ENCODE data around the gene RIBC2.
"Not testable (repeated sequence)": the region's sequence is repeated elsewhere in the genome, so short reads cannot be mapped to it uniquely, and the experiment has no call there.

The RIBC2 gene

DNA sequence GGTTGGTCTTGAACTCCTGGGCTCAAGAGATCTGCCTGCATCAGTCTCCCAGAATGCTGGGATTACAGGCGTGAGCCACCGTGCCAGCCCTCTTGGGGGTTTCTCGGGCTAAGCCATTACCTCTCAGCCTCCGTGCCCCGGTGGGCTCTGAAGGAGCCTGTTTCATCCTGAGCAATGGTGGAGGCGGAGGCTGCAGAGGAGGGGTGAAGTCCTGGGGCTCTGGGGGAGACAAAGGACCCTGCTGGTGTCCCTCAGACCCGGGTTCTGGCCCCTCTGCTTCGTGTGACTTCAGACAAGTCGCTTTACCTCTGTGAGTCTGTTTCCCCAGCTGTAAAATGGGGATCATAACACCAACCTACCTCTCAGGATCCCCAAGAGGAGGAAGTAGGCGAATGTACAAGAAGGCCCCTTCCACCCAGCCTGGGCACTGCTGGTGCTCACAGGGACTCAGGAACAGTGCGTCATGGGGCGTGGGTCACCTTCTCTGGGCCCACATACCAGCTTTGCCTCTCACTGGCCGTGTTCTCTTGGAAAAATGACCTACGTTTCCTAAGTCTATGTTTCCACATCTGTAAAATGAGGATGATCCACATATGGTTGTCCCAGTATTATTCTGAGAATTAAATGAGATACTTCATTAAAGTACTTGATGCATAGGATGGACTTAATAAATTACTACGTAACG is 36.8 kb downstream of the RIBC2 start:
- no peak for DNase-seq
- TF ChIP-seq GATA1 (IDR thresholded peaks at IDR 0.05; ENCODE audit: low read depth, low read length) (no peak), POLR2A (IDR thresholded peaks at IDR 0.05; ENCODE audit: low read length) (no peak)

DNA sequence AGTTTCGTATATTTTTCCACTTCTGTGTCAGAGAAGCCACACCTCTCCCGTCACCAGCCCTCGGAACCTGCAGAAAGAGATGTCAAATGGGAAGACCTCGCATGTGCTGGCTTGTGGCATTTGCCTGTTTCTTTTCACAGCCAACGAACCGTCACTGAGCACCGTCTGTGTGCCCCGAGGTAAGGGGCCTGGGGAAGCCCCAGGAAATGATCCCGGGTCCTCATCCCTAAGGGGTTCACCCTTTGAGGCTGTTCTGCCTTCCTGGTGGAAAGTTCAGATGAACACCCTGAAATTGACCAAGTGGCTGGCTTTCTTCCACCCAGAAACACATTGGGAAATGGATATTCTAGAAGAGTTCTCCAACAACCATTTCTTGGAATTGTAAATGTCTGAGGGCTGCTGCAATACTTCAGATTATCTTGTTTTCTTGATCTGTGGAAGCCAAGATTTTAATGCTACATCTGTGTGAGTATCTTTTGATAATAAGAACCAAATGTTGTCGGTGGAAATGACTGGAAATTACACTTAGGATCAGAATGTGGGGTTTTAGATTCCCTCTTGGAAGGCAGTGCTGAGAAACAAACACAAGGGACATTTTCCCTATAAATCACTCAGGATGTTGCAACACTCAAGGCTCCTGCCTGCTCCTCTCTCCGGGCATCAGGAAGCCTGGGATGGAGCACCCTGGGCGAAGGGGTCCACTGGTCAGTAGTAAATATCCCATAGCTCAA is 37.6 kb downstream of the RIBC2 start:
- TF ChIP-seq POLR2A (IDR thresholded peaks at IDR 0.05; ENCODE audit: low read length) (no peak), GATA1 (IDR thresholded peaks at IDR 0.05; ENCODE audit: low read depth, low read length) (no peak)
- DNase-seq, result no peak

DNA sequence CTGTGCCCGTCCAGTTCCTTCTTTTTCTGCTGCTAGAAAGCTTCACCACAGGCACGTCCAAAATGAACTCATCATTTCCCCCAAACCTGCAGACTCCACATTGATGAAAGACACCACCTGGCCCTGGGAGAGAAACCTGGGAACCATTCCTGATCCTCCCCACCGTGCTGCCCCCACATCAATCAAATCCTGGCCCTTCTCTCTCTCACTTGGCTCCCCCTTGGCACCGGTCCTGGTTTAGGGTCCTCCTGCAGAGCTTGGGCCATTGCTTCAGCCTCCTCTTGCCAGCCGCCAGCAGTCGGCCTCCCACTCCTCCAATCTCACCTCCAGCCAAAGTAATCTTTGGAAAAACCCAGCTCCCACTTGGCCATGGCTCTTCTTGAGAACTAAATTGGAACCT is 38.5 kb downstream of the RIBC2 start:
- no peak for DNase-seq
- TF ChIP-seq GATA1 (IDR thresholded peaks at IDR 0.05; ENCODE audit: low read depth, low read length) (no peak), POLR2A (IDR thresholded peaks at IDR 0.05; ENCODE audit: low read length) (no peak)

DNA sequence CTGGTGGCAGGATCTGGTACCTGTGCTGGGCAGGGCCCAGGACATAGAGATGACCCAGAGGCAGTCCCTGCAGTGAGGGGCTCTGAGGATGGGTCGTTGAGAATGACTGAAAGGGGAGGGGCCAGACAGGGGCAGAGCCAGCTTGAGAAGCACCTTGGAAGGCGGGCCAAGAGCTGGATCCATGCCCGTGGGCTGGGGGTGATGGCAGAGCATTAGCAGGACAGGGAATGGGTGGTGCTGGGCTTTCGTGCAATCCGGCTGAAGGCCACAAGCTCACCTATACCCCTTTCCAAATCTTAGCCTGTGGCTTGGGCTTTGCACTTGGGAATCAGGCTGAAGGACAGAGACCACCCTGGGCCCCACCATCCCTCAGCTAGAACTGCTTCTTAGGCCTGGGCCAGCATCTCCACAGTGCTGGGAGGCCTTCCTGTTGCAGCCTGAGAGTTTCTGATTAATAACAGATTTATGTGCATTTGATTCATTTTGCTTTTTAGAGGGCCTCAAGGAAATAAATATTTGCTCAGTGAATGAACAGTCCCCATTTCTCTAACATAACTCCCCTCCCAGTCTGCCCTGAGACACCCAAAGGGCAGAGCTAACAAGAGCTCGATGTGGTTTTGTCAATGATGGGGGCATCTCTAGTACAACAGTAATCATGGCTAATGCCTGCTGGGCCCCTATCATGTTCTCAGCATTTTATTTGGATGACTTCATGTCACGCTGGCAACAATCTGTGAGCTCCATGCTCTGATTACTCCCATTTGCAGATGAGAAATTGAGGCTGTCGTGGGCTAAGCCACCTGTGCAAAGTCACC is 39.3 kb downstream of the RIBC2 start:
- TF ChIP-seq GATA1 (IDR thresholded peaks at IDR 0.05; ENCODE audit: low read depth, low read length) (no peak), POLR2A (IDR thresholded peaks at IDR 0.05; ENCODE audit: low read length) (no peak)
- no peak for DNase-seq

DNA sequence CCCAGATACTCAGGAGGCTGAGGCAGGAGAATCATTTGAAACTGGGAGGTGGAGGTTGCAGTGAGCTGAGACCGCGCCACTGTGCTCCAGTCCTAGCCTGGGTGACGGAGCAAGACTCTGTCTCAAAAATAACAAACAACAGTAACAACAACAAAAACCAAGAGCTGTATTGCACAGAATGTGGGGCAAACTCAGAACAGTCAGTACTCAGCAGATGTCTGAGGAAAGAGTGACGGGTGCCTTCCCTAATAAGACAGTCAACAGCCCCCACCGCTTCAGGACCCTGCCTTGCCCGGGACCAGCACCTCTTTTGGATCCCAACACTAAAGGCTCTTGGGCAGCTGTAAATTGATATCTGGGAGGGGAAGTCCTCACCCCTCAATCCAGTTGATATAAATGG is 40.3 kb downstream of the RIBC2 start:
- no peak for DNase-seq
- TF ChIP-seq POLR2A (IDR thresholded peaks at IDR 0.05; ENCODE audit: low read length) (no peak), GATA1 (IDR thresholded peaks at IDR 0.05; ENCODE audit: low read depth, low read length) (no peak)

DNA sequence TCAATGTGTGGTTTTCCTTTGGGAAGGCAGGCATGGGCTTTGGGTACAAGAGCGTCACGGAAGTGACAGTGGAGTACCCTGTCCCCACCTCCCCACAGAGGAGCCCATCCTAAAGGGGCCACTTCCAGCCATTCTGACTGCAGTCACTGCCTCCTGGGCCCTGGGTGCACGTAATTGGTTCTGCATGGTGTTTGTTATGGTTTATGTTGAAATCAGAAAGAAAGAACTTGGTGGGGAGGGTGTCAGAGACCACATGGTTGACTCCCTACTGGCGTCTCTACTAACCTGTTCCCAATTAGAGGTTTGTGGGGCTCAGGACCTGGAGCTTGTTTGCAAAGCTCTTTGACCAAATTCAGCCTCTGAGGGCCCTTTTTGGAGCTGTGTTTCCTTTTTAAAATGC is 40.8 kb downstream of the RIBC2 start:
- no peak for TF ChIP-seq GATA1 (IDR thresholded peaks at IDR 0.05; ENCODE audit: low read depth, low read length)
- TF ChIP-seq POLR2A (IDR thresholded peaks at IDR 0.05; ENCODE audit: low read length), result no peak
- no peak for DNase-seq

DNA sequence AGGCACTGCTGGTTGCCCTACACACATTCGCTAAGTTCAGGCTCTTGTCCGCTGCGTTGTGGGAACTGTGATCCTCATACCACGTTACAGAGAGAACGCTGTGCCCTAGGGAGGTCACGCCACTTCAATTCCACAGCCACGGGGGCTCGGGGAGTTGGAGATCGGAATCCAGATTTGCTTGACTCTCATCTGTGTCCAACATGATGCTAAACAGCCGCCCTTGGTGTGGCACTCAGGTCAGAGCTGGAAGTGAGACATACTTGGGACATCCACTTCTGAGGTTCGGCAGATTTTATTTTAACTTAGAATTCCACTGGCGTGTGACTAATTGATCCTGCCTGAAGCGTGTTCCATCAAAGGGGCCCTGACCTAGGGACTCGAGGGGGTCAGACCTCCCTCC is 41.7 kb downstream of the RIBC2 start:
- DNase-seq, result no peak
- TF ChIP-seq POLR2A (IDR thresholded peaks at IDR 0.05; ENCODE audit: low read length) (no peak), GATA1 (IDR thresholded peaks at IDR 0.05; ENCODE audit: low read depth, low read length) (no peak)

DNA sequence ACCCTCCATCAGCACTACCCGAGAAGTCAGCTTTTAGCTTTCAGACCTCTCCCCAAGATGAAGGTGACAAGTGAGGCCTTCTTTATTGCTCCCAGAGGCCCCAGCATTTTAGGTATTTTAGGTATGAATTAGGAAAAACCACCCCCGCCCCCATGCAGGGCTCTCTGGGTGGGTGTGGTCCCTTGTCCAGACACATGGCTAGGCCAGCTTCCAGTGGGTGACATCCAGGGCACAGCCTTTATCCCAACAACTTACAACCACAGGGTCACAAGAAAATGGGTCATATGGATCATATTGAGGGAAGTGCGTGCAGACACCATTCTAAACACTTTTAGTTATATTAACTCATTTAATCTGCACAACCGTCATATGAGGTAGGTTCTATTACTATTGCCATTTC is 42.1 kb downstream of the RIBC2 start:
- TF ChIP-seq GATA1 (IDR thresholded peaks at IDR 0.05; ENCODE audit: low read depth, low read length) (no peak), POLR2A (IDR thresholded peaks at IDR 0.05; ENCODE audit: low read length) (no peak)
- DNase-seq, result no peak

DNA sequence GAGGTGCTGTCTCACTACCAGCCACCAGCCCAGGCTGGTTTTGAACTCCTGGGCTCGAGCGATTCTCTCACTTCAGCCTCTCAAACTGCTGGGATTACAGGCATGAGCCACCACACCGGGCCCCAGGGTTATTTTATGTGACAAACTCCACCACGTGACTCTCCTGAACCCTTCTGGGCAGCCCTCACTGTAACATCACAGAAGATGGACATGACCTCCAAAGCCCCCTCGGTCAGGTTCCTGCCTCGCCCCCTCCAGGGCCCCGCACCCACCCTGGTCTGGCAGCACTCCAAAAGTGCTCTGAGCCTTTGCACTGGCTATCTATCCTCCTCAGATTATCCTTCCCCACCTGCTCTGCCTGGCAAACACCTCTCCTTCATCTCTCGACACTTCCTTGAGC is 43.3 kb downstream of the RIBC2 start:
- DNase-seq, result no peak
- TF ChIP-seq POLR2A (IDR thresholded peaks at IDR 0.05; ENCODE audit: low read length) (no peak), GATA1 (IDR thresholded peaks at IDR 0.05; ENCODE audit: low read depth, low read length) (no peak)

DNA sequence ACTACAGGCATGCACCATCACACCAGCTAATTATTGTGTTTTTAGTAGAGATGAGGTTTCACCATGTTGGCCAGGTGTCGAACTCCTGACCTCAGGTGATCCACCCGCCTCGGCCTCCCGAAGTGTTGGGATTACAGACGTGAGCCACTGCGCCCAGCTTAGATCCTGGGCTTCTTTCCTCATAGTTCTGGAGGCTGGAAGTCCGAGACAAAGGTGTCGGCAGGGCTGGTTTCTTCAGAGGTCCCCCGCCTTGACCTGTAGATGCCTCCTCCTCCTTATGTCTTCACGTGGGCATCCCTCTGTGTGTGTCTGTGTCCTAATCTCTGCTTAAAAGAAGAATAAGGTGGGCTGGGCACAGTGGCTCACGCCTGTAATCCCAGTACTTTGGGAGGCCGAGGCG is 45.0 kb downstream of the RIBC2 start:
- no peak for DNase-seq
- no peak for TF ChIP-seq POLR2A (IDR thresholded peaks at IDR 0.05; ENCODE audit: low read length)
- no peak for TF ChIP-seq GATA1 (IDR thresholded peaks at IDR 0.05; ENCODE audit: low read depth, low read length)

DNA sequence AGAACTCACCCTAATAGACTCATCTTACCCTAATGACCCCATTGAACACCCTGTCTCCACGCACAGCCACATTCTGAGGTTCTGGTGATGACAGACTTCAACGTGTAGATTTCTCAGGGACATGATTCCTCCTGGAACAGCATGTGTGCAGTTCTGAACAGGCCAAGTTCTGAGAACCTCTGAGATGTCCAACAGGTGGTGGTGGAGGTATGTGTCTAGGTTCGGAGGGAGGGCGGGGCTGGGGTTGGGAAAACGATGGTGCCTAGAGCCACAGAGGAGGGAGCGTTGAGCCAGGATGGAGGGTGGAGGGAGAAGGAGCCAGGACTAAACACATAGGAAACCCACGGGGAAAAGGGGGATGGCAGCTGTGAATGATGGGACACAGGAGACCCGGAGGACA is 45.7 kb downstream of the RIBC2 start:
- TF ChIP-seq POLR2A (IDR thresholded peaks at IDR 0.05; ENCODE audit: low read length), result no peak
- TF ChIP-seq GATA1 (IDR thresholded peaks at IDR 0.05; ENCODE audit: low read depth, low read length), result no peak
- no peak for DNase-seq

DNA sequence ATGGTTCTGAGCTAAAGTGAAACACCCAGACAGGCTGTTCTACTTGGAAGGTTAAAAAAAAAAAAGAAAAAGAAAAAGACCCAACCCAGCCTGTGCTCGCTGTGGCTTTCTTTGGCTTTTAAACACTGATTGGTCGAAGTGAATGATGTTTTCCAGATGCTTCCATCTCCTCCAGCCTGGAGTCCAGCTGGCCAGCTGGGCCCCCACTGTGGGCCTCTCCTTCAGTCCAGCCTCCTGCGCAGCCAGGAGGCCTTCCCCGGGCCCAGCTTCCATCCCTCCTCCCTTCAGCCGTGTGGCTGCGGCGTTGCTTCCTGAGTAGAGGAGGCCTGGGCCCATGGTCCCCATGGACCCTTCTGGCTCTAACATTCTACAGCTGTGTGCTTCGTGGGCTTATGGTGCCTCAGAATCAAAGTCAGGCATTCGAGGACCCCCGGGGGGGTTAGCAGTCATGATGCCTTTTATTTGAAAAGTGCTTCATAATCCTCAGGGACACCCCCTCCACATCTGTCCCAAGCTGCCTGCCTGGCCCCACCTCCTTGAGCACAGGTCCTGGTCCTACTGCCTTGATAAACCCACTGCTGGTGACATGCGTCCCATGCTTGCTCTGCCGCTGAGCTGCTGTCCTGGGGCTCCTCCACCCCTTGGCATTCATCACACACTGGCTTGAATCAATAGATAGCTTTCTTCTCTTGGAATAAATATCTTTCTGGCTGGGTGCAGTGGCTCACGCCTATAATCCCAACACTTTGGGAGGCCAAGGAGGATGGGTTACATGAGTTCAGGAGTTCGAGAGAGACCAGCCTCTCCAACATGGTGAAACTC is 47.0 kb downstream of the RIBC2 start:
- no peak for TF ChIP-seq POLR2A (IDR thresholded peaks at IDR 0.05; ENCODE audit: low read length)
- TF ChIP-seq GATA1 (IDR thresholded peaks at IDR 0.05; ENCODE audit: low read depth, low read length), result no peak
- DNase-seq, result no peak

DNA sequence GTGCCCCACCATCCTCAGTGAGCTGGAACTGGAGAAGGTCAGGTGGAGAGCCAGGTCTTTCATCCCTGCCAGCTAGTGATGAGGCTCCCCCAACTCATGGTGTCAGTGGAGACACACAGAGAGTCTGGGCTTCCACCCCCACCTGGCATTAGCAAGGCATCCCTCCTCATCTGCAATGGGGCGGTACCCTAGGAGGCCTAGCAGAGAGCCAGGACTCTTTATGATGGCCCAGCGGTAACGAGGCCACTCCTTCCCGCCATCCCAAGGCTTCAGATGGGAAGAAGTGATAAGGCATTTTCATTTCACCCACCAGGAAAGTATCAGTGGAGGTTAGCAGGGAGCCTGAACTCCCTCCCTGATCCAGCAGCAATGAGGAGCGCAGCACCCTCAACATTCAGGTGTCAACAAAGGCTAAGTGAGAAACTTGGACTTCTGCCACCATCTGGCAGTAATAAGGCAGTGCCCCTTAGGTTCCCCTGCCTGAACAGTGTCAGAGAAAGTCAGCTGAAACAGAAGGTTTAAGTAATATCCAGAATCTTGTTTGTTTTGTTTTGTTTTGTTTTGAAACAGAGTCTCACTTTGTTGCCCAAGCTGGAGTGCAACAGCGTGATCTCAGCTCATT is 48.7 kb downstream of the RIBC2 start:
- no peak for DNase-seq
- TF ChIP-seq GATA1 (IDR thresholded peaks at IDR 0.05; ENCODE audit: low read depth, low read length) (no peak), POLR2A (IDR thresholded peaks at IDR 0.05; ENCODE audit: low read length) (no peak)

DNA sequence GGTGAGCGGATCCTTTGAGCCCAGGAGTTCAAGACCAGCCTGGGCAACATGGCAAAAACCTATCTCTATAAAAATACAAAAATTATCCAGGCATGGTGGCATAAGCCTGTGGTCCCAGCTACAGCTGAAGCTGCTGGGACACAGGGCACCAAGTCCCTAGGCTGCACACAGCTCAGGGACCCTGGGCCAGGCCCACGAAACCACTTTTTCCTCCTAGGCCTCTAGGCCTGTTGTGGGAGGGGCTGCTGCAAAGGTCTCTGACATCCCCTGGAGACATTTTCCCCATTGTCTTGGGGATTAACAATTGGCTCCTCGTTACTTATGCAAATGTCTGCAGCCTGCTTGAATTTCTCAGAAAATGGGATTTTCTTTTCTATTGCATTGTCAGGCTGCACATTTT is 50.2 kb downstream of the RIBC2 start:
- not testable (repeated sequence) for DNase-seq

Data from erythroblast (primary cell).